ENCODE measurements around the gene CLDN5. TPM values are rescaled to one million over a fixed set of nuclear protein-coding genes. Genes with fewer than 3 reads are reported as not detected.

Gene CLDN5
- total RNA-seq, 4 donors from 2014 or later, result 65.7 to 671 (median 224) TPM

GRCh38 chr22:19518635-19519034 is 5.6 kb downstream of the CLDN5 start:
- no peaks in the 10 kb centered on the region for H3K9me3 ChIP-seq
- no peak for TF ChIP-seq POLR2A (IDR thresholded peaks at IDR 0.05)
- no peak for TF ChIP-seq CTCF (IDR thresholded peaks at IDR 0.05)
- H3K4me3 ChIP-seq, result no peak overlapping the region
- no peaks in the 10 kb centered on the region for H3K36me3 ChIP-seq
- H3K4me1 ChIP-seq, result peaks cover 0 to 2% of the 10 kb centered on the region in 2 donors
- DNase-seq, result no peak
- H3K27me3 ChIP-seq, result no peaks in the 10 kb centered on the region
- H3K27ac ChIP-seq, result no peak overlapping the region
- intact Hi-C loops (cut with DNase I; ENCODE audit: low total_unique reads), result loop anchor here (10.0 kb wide), 1 partner anchor 56 kb away; no protein-coding TSS in a partner anchor

- Histone ChIP-seq H3K36me3 (no peaks in the 10 kb centered on the region), H3K4me3 (no peak overlapping the region), H3K4me1 (no peaks in the 10 kb centered on the region), H3K27me3 (no peaks in the 10 kb centered on the region), H3K27ac (no peak overlapping the region), H3K9me3 (no peaks in the 10 kb centered on the region)
- no peak for TF ChIP-seq POLR2A (IDR thresholded peaks at IDR 0.05)
- TF ChIP-seq CTCF (IDR thresholded peaks at IDR 0.05), result no peak
- intact Hi-C loops (cut with DNase I; ENCODE audit: low total_unique reads), result loop anchor here (10.0 kb wide), 1 partner anchor 57 kb away; no protein-coding TSS in a partner anchor
- no peak for DNase-seq
Measured at GRCh38 chr22:19517919-19518611, 6.1 kb downstream of the CLDN5 start.

DNA sequence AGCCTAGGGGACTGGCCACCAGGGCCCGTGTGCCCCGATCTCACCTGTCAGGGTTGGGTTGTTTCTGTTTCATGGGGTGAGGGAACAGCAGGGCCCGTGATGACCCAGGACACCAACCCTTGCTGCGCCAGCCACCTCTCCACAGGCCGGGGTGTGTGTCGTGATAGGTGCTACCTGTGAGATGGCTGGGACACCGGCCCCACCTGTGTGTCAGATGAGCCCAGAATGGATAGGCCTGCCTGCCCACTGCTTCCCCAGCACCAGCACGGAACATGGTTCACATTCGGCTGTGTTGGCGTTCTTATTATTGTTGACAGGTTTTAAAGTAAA is 7.1 kb downstream of the CLDN5 start:
- intact Hi-C loops (cut with DNase I; ENCODE audit: low total_unique reads), result loop anchor here (10.0 kb wide), 1 partner anchor 58 kb away; no protein-coding TSS in a partner anchor
- no peak for TF ChIP-seq POLR2A (IDR thresholded peaks at IDR 0.05)
- TF ChIP-seq CTCF (IDR thresholded peaks at IDR 0.05), result no peak
- no peaks in the 10 kb centered on the region for H3K36me3 ChIP-seq
- no peak for DNase-seq
- H3K4me1 ChIP-seq, result no peaks in the 10 kb centered on the region
- H3K27ac ChIP-seq, result no peak overlapping the region
- no peaks in the 10 kb centered on the region for H3K9me3 ChIP-seq
- no peaks in the 10 kb centered on the region for H3K27me3 ChIP-seq
- H3K4me3 ChIP-seq, result no peak overlapping the region

- Histone ChIP-seq H3K27me3 (no peaks in the 10 kb centered on the region), H3K4me3 (no peak overlapping the region), H3K9me3 (no peaks in the 10 kb centered on the region), H3K4me1 (no peaks in the 10 kb centered on the region), H3K27ac (no peak overlapping the region), H3K36me3 (no peaks in the 10 kb centered on the region)
- TF ChIP-seq CTCF (IDR thresholded peaks at IDR 0.05) (no peak), POLR2A (IDR thresholded peaks at IDR 0.05) (no peak)
- intact Hi-C loops (cut with DNase I; ENCODE audit: low total_unique reads), result loop anchor here (10.0 kb wide), 1 partner anchor 58 kb away; no protein-coding TSS in a partner anchor
- DNase-seq, result no peak
Measured at GRCh38 chr22:19516378-19517170, 7.6 kb downstream of the CLDN5 start.
